ENCODE data around the gene RPL18A.

DNA sequence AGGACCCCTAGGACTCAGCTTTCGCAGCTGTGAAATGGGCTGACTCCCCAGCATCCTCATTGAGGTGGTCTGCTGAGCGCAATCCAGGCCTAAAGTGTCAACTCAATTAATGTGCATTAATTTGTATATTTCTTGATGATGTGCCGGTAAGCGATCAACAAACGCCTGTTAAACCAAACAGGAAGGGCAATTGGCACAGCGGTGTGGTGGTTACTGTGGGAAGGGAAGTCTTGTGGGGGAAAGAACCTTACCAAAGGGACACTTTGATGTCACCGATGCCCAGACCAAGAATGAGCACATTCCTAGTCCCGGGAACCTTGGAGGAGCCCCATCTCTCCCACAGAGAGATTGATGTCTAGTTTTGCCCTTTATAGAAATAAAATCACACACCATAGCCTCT, 13.6 kb upstream of the RPL18A start:
- no peak for TF ChIP-seq CTCF (IDR thresholded peaks at IDR 0.05)
- no peak for TF ChIP-seq POLR2A (IDR thresholded peaks at IDR 0.05)
